K562 (cell line): ENCODE results near the gene DLAT. TPM values are rescaled to one million over a fixed set of nuclear protein-coding genes. Genes with fewer than 3 reads are reported as not detected.

Experiments used
- CTBP1 ChIP-seq: fragments of 450-650 bp; IDR thresholded peaks from 2 replicates; pipeline ENCODE4 v1.6.1; 2016; ENCODE audit warnings: borderline replicate concordance
- FOSL1 ChIP-seq: fragments of 200-800 bp; sonication (Bioruptor generic); conservative IDR thresholded peaks from 2 replicates; pipeline ENCODE4 v1.6.1; 2016; ENCODE audit warnings: missing genetic modification characterization, missing compliant biosample characterization
- FOXM1 ChIP-seq, 2 experiments: fragments of 450-650 bp in 1 of 2; sonication (generic) in 1 of 2; formaldehyde crosslinking in 1 of 2; IDR thresholded peaks; 2 replicates each; pipeline versions ENCODE4 v1.6.1 to v1.9.0; 2017 to 2022; ENCODE audit warnings: low read depth in 2 of 2, mild to moderate bottlenecking in 2 of 2, missing genetic modification reagents in 1 of 2, moderate library complexity in 1 of 2
- KAT8 ChIP-seq: fragments of 450-650 bp; IDR thresholded peaks from 2 replicates; pipeline ENCODE4 v1.6.1; 2016; ENCODE audit warnings: low read depth, mild to moderate bottlenecking
- NR2C1 ChIP-seq, 2 experiments: fragments of 450-650 bp; IDR thresholded peaks; 2 replicates each; pipeline ENCODE4 v1.6.1; 2017; ENCODE audit warnings: mild to moderate bottlenecking in 2 of 2, antibody characterized with exemption in 1 of 2, inconsistent platforms in 1 of 2, missing compliant biosample characterization in 1 of 2, missing genetic modification characterization in 1 of 2
- TAF1 ChIP-seq: IDR thresholded peaks from 2 replicates; pipeline ENCODE4 v1.6.1; 2011; ENCODE audit warnings: mild to moderate bottlenecking, low read length, moderate library complexity; ENCODE audit not compliant: insufficient read depth, control insufficient read depth, severe bottlenecking; ENCODE audit errors: extremely low read depth
- ZNF41 ChIP-seq: fragments of 250-450 bp; sonication (Bioruptor Pico); conservative IDR thresholded peaks from 2 replicates; pipeline ENCODE4 v1.4.0; 2020; ENCODE audit warnings: mild to moderate bottlenecking
- polyA plus RNA-seq, 8 experiments: library from polyadenylated mRNA; depleted of rRNA in 4 of 8; stranded (reverse) in 5 of 8; unstranded in 3 of 8; fragments of >200 nt; fragmentation: Nextera tagmentation in 2 of 8; fragmentation: Illumina TruSeq in 1 of 8; extraction: Ambion mirVana in 2 of 8; extraction: Trizol in 1 of 8; gene quantifications; 2 replicates each; pipeline versions ENCODE4 v1.2.1 to v1.2.3, GENCODE V29; 2011 to 2014; ENCODE audit warnings: inconsistent platforms in 1 of 8, missing spikeins in 1 of 8
- total RNA-seq, 7 experiments: library from RNA; depleted of rRNA in 6 of 7; stranded (reverse); fragments of >200 nt in 6 of 7; fragmentation: Illumina TruSeq in 2 of 7; extraction: Trizol in 2 of 7; gene quantifications; 2 replicates each; pipeline versions ENCODE4 v1.2.1 to v1.2.3, GENCODE V29; 2011 to 2021; ENCODE audit warnings: low replicate concordance in 1 of 7
- TF ChIP-seq, protein P1 (sequence below): fragments of 200-600 bp; sonication (generic); IDR thresholded peaks from one replicate; pipeline ENCODE4 v1.6.1; 2012; ENCODE audit warnings: mild to moderate bottlenecking, low read depth, low read length, inconsistent platforms
- TF ChIP-seq, protein P2 (sequence below), 2 experiments: fragments of 200-800 bp in 1 of 2; sonication (Bioruptor generic) in 1 of 2; sonication (generic) in 1 of 2; formaldehyde crosslinking in 1 of 2; IDR thresholded peaks in 1 of 2; conservative IDR thresholded peaks in 1 of 2; 2 replicates each; pipeline versions ENCODE4 v1.5.0 to v1.6.1; 2016 to 2020; ENCODE audit warnings: missing compliant biosample characterization in 1 of 2, missing genetic modification characterization in 1 of 2, missing genetic modification reagents in 1 of 2
- TF ChIP-seq, protein P3 (sequence below): IDR thresholded peaks from 2 replicates; pipeline ENCODE4 v1.6.1; 2012; ENCODE audit warnings: low read depth, low read length, improper control_type of control experiment, borderline replicate concordance

Gene DLAT
- total and polyA plus RNA-seq, 9 of the 15 experiments (the other 6 are each of a cell fraction or from before 2014, with no cell fraction given), result 41.7 to 152 (median 105) TPM

DNA sequence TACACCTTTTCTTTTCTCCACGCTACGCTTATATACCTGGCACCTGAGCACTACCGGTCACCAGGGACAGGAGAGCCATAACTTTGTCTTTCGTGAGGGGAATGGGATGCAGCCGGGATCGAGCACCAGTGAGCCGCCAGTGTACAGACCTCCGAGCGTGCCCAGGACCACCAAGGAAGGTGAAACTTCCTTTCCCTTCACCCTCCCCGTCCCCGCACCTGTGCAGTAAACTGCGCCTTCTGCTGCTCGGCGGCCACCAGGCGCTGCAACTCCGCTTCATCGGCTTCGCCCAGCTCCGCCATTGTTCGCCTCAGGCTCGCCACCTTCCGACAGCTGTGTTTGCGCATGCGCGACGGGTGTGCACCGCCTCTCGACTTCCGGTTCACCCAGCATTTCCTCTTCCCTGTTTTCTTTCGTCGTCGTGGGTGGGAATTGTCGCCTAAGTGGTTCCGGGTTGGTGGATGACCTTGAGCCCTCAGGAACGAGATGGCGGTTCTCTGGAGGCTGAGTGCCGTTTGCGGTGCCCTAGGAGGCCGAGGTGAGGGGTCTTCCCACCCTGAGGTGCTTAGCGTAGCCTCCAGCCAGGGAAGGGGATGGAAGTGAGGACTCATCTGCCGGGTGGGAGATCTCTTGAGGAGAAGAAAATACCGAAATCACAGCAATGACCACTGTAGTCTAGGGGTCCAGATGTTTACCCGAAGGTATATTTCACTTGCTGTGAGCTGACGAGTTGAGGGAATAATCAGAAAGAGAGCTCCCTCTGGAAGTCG, 61.4 kb downstream of the DLAT start, which contains the start of the genes SDHD and TIMM8B (continued):
- TF ChIP-seq, protein P1, sequence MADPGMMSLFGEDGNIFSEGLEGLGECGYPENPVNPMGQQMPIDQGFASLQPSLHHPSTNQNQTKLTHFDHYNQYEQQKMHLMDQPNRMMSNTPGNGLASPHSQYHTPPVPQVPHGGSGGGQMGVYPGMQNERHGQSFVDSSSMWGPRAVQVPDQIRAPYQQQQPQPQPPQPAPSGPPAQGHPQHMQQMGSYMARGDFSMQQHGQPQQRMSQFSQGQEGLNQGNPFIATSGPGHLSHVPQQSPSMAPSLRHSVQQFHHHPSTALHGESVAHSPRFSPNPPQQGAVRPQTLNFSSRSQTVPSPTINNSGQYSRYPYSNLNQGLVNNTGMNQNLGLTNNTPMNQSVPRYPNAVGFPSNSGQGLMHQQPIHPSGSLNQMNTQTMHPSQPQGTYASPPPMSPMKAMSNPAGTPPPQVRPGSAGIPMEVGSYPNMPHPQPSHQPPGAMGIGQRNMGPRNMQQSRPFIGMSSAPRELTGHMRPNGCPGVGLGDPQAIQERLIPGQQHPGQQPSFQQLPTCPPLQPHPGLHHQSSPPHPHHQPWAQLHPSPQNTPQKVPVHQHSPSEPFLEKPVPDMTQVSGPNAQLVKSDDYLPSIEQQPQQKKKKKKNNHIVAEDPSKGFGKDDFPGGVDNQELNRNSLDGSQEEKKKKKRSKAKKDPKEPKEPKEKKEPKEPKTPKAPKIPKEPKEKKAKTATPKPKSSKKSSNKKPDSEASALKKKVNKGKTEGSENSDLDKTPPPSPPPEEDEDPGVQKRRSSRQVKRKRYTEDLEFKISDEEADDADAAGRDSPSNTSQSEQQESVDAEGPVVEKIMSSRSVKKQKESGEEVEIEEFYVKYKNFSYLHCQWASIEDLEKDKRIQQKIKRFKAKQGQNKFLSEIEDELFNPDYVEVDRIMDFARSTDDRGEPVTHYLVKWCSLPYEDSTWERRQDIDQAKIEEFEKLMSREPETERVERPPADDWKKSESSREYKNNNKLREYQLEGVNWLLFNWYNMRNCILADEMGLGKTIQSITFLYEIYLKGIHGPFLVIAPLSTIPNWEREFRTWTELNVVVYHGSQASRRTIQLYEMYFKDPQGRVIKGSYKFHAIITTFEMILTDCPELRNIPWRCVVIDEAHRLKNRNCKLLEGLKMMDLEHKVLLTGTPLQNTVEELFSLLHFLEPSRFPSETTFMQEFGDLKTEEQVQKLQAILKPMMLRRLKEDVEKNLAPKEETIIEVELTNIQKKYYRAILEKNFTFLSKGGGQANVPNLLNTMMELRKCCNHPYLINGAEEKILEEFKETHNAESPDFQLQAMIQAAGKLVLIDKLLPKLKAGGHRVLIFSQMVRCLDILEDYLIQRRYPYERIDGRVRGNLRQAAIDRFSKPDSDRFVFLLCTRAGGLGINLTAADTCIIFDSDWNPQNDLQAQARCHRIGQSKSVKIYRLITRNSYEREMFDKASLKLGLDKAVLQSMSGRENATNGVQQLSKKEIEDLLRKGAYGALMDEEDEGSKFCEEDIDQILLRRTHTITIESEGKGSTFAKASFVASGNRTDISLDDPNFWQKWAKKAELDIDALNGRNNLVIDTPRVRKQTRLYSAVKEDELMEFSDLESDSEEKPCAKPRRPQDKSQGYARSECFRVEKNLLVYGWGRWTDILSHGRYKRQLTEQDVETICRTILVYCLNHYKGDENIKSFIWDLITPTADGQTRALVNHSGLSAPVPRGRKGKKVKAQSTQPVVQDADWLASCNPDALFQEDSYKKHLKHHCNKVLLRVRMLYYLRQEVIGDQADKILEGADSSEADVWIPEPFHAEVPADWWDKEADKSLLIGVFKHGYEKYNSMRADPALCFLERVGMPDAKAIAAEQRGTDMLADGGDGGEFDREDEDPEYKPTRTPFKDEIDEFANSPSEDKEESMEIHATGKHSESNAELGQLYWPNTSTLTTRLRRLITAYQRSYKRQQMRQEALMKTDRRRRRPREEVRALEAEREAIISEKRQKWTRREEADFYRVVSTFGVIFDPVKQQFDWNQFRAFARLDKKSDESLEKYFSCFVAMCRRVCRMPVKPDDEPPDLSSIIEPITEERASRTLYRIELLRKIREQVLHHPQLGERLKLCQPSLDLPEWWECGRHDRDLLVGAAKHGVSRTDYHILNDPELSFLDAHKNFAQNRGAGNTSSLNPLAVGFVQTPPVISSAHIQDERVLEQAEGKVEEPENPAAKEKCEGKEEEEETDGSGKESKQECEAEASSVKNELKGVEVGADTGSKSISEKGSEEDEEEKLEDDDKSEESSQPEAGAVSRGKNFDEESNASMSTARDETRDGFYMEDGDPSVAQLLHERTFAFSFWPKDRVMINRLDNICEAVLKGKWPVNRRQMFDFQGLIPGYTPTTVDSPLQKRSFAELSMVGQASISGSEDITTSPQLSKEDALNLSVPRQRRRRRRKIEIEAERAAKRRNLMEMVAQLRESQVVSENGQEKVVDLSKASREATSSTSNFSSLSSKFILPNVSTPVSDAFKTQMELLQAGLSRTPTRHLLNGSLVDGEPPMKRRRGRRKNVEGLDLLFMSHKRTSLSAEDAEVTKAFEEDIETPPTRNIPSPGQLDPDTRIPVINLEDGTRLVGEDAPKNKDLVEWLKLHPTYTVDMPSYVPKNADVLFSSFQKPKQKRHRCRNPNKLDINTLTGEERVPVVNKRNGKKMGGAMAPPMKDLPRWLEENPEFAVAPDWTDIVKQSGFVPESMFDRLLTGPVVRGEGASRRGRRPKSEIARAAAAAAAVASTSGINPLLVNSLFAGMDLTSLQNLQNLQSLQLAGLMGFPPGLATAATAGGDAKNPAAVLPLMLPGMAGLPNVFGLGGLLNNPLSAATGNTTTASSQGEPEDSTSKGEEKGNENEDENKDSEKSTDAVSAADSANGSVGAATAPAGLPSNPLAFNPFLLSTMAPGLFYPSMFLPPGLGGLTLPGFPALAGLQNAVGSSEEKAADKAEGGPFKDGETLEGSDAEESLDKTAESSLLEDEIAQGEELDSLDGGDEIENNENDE, result no peak
- peak; percentile 28; the same call in 1 of the 2 replicates for TF ChIP-seq FOSL1
- peak; percentile 94 for TF ChIP-seq TAF1
- TF ChIP-seq FOXM1 (IDR thresholded peaks at IDR 0.05; ENCODE audit: low read depth), result no peak
- TF ChIP-seq FOXM1 (CRISPR knock-in tag; IDR thresholded peaks at IDR 0.05; ENCODE audit: low read depth), result peak; percentile 65
- TF ChIP-seq NR2C1 (IDR thresholded peaks at IDR 0.05), result peak; percentile 100
- TF ChIP-seq NR2C1 (tag; IDR thresholded peaks at IDR 0.05), result peak; percentile 99
- TF ChIP-seq, protein P2, sequence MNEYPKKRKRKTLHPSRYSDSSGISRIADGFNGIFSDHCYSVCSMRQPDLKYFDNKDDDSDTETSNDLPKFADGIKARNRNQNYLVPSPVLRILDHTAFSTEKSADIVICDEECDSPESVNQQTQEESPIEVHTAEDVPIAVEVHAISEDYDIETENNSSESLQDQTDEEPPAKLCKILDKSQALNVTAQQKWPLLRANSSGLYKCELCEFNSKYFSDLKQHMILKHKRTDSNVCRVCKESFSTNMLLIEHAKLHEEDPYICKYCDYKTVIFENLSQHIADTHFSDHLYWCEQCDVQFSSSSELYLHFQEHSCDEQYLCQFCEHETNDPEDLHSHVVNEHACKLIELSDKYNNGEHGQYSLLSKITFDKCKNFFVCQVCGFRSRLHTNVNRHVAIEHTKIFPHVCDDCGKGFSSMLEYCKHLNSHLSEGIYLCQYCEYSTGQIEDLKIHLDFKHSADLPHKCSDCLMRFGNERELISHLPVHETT (CRISPR knock-in tag; conservative IDR thresholded peaks at IDR 0.05 in 1 of 2, IDR thresholded peaks at IDR 0.05 in 1 of 2), result peak in 1 of 2 experiments; percentile 65; a peak in 2 of 4 replicates
- TF ChIP-seq KAT8, result peak; percentile 66; the same call in 1 of the 2 replicates
- TF ChIP-seq ZNF41, result no peak
- TF ChIP-seq, protein P3, sequence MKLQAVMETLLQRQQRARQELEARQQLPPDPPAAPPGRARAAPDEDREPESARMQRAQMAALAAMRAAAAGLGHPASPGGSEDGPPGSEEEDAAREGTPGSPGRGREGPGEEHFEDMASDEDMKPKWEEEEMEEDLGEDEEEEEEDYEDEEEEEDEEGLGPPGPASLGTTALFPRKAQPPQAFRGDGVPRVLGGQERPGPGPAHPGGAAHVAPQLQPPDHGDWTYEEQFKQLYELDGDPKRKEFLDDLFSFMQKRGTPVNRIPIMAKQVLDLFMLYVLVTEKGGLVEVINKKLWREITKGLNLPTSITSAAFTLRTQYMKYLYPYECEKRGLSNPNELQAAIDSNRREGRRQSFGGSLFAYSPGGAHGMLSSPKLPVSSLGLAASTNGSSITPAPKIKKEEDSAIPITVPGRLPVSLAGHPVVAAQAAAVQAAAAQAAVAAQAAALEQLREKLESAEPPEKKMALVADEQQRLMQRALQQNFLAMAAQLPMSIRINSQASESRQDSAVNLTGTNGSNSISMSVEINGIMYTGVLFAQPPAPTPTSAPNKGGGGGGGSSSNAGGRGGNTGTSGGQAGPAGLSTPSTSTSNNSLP, result no peak
- TF ChIP-seq CTBP1, result peak; percentile 50; the same call in 1 of the 2 replicates
